ENCODE measurements around the gene ACAN.
A peak's percentile ranks its signal among the peaks of the same experiment; 100 is the strongest.

Gene ACAN

DNA sequence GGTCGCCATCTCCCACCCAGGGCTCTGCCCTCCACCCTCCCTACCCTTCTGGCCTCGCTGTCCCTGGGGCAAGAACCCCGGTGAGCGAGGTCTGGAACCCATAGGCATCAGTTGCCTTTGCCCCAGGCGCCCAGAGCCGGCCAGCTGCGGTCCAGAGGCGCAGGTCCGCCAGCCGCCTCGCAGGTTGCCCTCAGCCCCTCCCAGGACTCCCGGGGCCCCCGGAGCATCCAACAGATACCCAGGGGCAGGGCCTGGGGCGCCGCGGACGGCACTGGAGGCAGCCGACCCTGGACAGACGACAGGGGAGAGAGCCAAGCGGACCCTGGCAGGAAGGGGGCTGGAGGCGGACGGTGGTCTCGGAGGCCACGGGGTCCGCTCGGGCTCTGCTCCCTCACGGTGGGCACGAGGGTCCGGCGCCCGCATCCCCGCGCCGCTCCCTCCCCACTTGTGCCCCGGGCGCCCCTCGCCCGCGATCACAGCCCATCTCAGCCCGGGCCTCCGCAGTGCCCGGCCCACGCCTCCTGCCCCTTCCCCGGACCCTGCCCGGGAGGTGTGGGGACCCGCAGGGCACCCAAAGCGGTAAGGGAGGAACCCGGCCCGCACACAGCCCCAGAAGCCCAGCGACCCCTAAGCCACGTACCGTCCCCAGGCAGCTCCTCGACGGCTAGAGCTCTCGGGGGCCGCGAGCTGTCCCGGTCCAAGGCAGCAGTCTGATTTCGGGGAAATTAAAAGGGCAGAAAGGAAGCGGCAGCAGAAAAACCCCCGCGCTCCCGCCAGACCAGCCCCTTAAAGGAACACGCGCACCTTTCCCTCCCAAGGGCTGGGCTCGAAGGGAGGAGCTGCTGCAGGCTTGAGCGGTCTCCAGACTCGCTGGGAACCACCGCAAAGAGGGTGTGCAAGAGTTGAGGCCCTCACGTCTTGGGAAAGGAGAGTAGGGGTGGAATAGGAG, 91.9 kb downstream of the ACAN start, which contains the start of gene HAPLN3:
HAPLN3 (minus strand) TSS at position 726 of the 949 bp plus-strand sequence. CDS start 8,246 bp downstream, outside the sequence.
- peak within 1 kb of the TSS; percentile 65 for H3K4me3 ChIP-seq (ENCODE audit: low read depth, low read length)
- CTCF ChIA-PET = interaction anchor here (0.6 to 2.3 kb wide), 8 partner anchors 13 to 237 kb away, joined by 3 to 14 read pairs (median 3); no protein-coding TSS in a partner anchor

DNA sequence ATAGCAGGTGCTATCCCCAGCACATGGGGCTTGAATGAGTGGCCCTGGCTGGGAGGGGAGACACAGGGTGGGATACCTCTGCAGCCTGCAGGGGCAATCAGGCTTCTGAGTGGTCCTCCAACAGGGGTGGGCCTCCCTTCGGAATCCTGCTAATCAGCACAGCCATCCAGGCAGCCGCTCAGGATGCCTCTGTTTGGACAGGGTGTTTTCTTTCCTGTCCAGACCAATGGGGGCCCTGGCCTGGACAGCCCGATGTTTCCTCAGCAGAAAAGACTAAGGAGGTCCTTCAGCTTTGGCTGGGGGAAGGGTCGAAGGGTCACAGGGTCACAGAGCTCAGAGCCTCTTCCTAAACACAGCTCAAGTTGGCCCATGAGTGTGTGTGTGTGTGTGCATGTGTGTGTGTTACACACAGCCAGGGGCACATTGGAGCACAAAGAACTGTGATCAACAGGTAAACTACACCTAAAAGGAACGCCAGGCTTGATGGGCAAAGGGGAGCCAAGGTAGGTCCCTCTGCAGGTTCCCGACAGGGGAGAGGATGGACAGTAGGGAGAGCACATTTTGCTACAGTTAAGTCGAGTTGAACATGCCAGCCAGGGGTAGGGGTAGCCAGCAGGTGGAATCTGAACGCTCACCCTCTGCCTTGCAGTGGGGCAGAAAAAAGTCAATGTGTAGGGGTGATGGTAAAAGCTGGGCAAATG, 93.2 kb downstream of the ACAN start:
- no peak overlapping the region for H3K4me3 ChIP-seq (ENCODE audit: low read depth, low read length)
- TF ChIP-seq, protein P1, sequence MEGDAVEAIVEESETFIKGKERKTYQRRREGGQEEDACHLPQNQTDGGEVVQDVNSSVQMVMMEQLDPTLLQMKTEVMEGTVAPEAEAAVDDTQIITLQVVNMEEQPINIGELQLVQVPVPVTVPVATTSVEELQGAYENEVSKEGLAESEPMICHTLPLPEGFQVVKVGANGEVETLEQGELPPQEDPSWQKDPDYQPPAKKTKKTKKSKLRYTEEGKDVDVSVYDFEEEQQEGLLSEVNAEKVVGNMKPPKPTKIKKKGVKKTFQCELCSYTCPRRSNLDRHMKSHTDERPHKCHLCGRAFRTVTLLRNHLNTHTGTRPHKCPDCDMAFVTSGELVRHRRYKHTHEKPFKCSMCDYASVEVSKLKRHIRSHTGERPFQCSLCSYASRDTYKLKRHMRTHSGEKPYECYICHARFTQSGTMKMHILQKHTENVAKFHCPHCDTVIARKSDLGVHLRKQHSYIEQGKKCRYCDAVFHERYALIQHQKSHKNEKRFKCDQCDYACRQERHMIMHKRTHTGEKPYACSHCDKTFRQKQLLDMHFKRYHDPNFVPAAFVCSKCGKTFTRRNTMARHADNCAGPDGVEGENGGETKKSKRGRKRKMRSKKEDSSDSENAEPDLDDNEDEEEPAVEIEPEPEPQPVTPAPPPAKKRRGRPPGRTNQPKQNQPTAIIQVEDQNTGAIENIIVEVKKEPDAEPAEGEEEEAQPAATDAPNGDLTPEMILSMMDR (IDR thresholded peaks at IDR 0.05; ENCODE audit: insufficient read depth, low read length, missing control alignments) = no peak
- ChIA-PET POLR2A (interaction anchor here (0.9 kb wide), 1 partner anchor 122 kb away, joined by 3 read pairs; no protein-coding TSS in a partner anchor), CTCF (interaction anchor here (1.0 to 3.0 kb wide), 13 partner anchors 9 to 242 kb away, joined by 3 to 37 read pairs (median 5); no protein-coding TSS in a partner anchor)
- no peak for DNase-seq (ENCODE audit: low read depth, low spot score)

More for the DNA sequence above, 91.9 kb downstream of the ACAN start, which contains the start of gene HAPLN3:
- TF ChIP-seq, protein P1 (IDR thresholded peaks at IDR 0.05; ENCODE audit: insufficient read depth, low read length, missing control alignments) = no peak
- POLR2A ChIA-PET = interaction anchor here (0.7 kb wide), 1 partner anchor 25 kb away, joined by 4 read pairs; no protein-coding TSS in a partner anchor
- no peak for DNase-seq (ENCODE audit: low read depth, low spot score)

DNA sequence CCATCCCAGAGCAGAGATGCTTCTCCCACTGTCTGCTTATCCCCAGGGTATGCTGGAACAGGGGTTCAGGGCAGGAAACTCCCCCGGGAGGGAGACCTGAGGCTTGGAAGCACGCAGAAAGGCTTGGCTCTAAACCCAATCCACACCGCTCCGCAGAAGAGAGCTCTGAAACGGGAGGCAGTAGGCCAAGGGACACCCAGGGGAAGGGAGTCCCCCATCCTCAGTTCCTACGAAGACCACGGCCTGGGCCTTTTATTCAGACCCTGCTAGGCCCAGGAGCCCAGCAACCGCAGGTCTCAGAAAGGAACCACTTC, 93.9 kb downstream of the ACAN start:
- TF ChIP-seq, protein P1 (IDR thresholded peaks at IDR 0.05; ENCODE audit: insufficient read depth, low read length, missing control alignments) = no peak
- ChIA-PET CTCF (interaction anchor here (1.0 to 3.0 kb wide), 13 partner anchors 8 to 242 kb away, joined by 3 to 37 read pairs (median 5); no protein-coding TSS in a partner anchor), POLR2A (interaction anchor here (0.9 kb wide), 1 partner anchor 121 kb away, joined by 3 read pairs; no protein-coding TSS in a partner anchor)
- DNase-seq (ENCODE audit: low read depth, low spot score) = no peak
- H3K4me3 ChIP-seq (ENCODE audit: low read depth, low read length) = peak overlapping the region; percentile 6; the same call in 1 of the 2 replicates

DNA sequence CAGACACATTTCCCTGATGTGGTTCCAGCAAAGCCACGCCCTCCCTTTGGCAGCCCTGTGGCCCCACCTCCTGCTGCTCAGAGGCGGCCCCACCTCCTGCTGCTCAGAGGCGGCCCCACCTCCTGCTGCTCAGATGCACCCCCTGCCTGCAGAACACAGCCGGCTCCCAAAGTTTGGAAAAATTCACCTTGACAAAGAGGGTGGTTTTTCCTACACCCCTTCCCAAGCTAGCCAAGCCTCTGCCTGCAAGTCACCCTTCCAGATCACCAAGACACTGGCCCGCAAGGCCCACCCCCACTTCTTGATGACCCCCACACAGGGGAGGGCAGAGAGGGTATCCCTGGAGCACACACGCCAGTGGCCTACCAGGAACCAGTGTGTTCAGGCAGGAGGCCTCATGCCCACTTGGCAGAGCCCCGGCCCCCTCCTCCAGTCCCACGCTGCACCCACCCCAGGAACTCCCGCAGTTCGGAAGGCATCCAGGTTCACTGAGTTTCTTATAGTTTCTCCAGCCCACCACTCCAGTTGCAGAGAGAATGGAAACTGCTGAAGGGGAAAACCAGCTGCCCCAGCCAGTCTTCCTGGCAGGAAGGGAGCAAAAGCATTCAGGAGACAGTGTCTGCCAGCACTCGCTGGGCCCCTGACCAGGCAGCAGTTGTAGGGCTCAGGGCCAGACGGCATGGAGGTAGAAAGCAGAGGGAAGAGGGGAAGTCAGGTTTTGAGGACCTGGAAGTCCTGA, 94.4 kb downstream of the ACAN start:
- DNase-seq (ENCODE audit: low read depth, low spot score) = no peak
- POLR2A ChIA-PET = interaction anchor here (0.6 kb wide), 1 partner anchor 278 kb away, joined by 3 read pairs; no protein-coding TSS in a partner anchor
- TF ChIP-seq, protein P1 (IDR thresholded peaks at IDR 0.05; ENCODE audit: insufficient read depth, low read length, missing control alignments) = peak; percentile 65
- no peak overlapping the region for H3K4me3 ChIP-seq (ENCODE audit: low read depth, low read length)
- CTCF ChIA-PET = interaction anchor here (0.7 to 3.0 kb wide), 19 partner anchors 8 to 273 kb away, joined by 3 to 37 read pairs (median 5); no protein-coding TSS in a partner anchor

DNA sequence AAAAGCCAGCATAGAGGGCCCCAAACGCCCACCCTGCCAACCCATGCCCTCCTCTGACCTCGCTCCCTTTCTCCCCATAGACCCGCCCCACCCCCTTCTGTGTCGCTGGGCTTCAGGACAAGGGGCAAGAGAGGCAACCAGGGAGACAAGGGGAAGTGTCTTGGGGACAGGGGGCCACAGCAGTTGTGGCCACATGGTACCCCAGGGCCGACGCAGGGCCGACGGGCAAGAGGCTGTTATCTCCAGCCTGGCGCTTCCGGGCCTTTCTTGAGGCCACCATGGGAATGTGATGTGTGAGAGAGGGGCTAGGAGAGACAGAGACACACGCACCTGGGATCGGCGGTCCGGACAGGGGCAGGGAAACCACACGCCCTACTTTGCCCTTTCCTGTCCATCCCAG, 95.5 kb downstream of the ACAN start:
- POLR2A ChIA-PET = interaction anchor here (0.6 kb wide), 1 partner anchor 277 kb away, joined by 3 read pairs; no protein-coding TSS in a partner anchor
- no peak overlapping the region for H3K4me3 ChIP-seq (ENCODE audit: low read depth, low read length)
- no peak for DNase-seq (ENCODE audit: low read depth, low spot score)
- CTCF ChIA-PET = interaction anchor here (0.8 to 3.0 kb wide), 9 partner anchors 8 to 244 kb away, joined by 3 to 37 read pairs (median 6); no protein-coding TSS in a partner anchor
- TF ChIP-seq, protein P1 (IDR thresholded peaks at IDR 0.05; ENCODE audit: insufficient read depth, low read length, missing control alignments) = no peak
